Measurements from ENCODE around the gene DDA1.

Gene DDA1

DNA sequence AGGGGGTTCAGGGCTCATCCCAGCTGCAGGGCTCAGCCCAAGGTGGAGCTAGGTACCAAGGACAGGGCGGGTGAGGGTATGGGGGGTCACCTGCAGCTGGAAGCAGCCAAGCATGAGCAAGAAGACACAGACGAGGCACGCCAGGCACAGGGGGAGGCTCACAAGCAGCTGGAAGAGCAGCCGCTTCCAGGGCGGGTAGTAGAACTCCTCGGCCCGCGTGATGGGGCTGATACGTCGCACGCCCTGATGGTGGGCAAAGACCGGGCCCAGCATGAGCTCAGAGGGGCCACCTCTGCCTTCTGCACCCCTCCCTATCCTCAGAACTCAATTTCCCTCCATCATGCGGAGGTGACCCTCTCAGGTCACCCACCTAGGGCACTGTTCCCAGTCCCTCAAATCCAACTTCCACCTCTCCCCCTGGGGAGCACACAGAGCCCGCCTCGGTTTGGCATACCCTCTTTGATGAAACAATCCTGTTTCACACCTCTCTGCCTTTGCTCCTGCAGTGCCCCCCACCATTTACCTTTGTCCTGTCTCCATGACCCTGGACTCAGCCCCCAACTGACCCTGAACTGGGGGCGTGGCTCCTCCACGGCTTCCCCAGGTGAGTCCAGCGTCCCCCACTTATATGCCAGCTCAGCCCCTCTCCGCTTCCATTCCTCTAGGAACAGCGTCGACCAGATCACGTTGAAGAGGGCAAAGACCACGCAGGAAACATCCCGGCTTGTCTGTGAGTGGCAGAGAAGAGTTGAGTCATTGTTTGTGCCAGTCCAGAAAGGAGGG, 21.1 kb downstream of the DDA1 start:
- no peak for DNase-seq

DNA sequence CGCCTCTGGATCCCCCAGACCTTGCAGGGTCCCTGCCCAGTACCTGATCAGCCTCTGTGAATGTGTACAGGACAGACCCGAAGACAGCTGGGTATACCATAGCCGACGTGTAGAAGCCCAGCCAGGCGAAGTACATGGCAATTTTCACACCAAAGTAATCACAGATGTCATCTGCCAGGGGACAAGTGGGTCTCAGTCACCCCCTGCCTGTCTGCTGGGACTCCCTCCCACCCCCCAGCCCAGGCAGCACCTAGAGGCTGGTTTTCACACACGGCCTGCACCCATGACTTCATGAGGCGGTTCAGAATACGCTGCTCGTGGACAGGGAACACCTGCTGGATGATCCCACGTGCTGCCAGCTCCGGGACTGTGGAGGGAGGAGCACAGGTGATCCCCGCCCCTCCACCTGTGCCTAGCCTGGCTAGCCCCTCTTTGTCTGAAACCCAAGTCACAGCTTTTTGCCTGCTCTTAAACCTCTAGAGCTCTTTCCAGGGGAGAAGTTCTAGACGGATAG, 21.7 kb downstream of the DDA1 start:
- DNase-seq = no peak

DNA sequence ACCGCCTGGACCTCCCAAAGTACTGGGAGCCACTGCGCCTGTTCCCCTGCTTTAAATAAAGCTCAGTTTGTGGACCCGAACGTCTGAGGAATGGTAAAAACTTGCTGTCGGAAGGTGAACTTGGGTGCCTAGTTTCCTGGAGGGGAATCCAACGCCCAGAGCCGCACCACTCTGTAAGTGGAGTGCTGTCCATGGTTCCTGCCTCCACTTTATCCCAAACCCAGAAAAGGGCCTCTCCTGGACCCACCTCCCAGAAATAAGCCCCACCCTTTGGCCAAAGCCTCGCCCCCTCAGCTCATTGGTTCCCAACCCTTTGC, 23.0 kb downstream of the DDA1 start:
- no peak for DNase-seq

DNA sequence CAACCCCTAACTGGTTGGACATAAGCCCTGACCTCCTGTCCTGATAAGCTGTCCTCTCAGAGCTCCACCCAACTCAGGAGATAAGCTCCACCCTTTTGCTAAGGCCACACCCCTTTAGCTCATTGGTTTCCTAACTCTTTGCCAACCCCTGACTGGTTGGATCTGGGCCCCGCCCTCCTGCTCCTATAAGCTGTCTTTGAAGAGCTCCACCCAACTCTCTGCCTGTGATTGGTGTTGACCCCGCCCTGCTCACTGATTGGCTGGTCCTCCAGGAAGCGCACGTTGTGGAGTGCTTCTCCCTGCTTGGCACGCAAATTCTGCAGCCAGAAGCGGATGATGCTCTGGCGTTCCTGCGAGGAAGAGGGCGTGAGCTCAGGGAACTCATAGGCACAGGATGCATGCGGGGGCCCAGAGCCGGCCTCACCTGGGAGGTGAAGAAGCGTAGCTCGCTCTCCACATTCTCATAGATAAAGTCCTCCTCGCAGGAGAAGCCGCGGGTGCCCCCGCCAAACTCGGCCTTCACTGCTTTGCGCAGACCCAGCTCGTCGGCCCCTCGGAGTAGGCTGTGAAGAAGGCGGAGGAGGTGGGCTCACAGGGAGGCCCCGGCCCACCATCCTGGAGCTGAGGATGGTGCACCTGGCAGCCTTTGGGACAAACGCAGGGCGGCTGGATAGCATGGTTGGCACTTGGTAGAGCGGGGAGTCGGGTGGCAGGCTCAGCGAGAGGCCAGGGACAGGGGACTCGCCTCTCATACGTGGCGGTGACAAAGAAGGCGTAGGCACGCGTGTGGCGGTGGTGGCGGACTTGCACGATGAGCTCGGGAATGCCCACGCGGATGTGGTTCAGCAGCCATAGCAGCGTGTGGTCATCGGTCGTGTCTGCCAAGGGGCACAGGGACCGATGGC, 23.6 kb downstream of the DDA1 start:
- DNase-seq = no peak

DNA sequence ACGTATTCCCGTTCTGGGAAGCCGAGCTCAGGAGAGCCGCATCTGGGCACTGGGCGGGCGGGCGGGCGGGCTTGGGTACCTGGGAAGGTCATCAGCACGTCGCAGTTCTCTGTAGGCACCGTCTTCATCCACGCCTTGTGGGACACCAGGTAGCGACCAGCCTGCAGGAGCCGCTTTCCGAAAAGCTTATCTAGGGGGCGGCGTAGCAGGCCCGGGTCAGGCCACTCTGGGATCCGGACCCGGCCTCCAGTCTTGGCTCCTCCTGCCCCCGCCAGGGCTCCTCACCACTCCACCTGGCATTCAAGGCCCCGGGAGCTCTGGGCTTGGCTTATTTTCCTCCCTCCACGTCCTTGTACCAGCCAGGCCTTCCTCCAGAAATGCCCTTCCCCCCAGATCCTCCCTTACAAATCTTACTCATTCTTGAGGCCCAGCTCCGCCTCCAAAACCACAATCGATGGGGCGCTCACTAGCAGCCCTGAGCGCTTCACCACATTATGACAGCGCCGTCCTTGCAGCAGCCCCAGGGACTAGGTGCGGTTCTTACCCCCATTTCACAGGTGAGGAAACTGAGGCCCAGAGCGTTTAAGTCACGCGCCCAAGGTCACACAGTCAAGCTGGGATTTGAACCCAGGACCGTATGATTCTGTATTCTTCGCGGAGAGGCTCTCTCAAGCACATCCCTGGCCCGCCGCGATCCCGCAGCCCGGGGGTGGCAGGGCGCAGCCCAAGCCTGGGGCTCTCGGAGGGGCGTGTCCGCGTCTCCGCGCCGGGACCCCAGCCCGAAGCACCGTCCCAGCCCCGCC, 24.4 kb downstream of the DDA1 start:
- no peak for DNase-seq

DNA sequence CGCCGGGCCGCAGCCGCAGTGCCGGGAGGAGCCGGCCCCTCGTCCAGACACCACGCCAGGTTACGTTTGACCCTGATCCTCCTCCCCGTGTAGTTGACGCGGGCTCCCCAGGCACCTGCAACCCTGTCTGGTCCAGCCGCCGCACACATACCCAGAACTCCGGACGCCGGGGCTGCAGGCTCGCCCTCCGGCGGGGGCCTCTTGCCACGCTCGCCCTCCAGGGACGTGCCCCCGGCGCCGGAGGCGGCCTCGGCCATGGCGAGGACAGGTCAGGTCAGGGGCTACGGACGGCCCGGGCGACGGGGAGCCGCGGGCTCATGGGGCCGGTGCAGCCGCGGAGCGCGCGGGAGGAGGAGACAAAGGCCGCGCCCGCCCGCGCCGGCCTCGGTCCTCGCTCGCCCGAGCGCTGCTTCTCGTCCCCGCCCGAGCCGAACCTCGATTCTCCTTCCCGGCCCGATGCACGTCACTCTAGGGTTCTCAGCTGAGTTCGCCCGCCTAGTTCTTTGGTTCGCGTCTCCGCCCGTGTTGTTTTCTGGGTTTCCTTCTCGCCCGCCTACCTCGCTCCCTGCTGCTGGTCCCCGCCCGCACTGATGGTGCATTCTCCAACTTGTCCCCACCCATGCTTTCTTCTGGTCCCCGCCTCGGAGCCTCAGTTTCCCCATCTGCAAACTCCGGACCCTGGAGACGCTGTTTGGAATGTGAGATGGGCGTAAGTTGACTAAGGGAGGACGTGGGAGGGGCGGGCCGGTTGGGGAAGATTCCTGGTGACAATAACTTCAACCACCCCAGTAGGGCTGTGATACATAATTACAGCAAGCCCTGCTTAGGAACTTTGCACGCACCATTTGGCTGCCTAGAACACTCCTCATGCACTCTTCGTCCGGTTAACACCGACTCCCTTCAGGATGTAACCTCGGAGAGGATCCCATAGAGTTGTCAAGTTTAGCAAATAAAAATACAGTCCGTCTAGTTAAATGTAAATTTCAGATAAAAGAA, 25.3 kb downstream of the DDA1 start, which contains the start of gene ANO8:
Gene ANO8, minus strand, starts transcription at position 442 of the 996 bp plus-strand sequence. Its CDS starts 185 bp downstream, at position 257.
- DNase-seq = peak; percentile 95

DNA sequence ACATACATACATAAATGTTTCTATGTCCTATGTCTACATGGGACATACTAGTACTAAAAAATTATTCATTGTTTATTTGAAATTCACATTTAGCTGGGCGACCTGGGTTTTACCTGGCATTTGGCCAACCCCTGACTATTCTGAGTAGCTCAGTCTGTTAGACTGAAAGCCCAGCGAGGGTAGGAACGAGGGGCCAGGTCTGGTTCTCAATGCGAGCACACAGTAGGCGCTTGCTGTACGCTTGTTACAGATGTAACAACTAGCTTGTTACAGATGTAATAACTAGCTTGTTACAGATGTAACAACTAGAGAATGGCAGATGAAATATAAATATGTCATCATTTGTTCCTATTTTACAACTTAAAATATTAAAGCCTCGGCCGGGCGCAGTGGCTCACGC, 26.2 kb downstream of the DDA1 start:
- DNase-seq = no peak

DNA sequence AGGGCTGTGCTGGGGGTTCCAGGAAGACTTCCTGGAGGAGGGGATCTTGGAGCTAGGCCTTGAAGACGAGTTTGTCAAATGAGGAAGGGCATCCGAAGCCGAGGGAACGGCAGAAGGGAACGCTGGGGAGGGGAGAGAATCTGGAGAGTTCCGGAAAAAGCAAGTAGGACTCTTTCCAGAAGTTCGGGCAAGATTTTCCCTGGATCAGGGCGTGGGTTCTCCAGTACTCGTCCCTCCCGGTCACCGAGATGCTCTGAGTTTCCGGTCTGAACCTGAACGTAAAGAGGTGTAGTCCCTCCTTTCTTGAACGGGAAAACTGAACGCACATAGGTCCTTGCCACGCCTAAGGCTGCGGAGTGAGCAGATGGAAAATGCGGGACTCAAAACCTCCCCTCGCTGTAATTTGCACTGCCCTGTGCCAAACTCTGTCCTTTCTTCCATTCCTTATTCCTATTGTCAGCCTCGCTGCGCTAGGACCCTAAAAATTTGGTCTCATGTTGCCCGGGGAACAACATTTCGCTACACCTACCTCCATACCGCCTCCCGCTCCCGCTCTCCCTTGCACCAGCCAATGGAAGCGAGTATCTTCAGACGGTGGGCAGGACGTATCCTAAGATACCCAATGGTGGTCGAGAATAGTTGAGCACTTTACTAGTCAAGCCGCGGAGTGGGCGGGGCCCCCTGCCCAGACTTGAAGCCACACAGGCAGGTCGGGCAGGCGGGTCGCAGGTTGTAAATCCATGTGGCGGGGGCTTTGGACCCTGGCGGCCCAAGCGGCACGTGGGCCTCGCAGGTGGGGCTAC, 27.7 kb downstream of the DDA1 start, which contains the start of gene GTPBP3:
Gene GTPBP3, plus strand, starts transcription at position 682 of the 803 bp plus-strand sequence. Its CDS starts 59 bp downstream, at position 741.
- DNase-seq = peak; percentile 97

DNA sequence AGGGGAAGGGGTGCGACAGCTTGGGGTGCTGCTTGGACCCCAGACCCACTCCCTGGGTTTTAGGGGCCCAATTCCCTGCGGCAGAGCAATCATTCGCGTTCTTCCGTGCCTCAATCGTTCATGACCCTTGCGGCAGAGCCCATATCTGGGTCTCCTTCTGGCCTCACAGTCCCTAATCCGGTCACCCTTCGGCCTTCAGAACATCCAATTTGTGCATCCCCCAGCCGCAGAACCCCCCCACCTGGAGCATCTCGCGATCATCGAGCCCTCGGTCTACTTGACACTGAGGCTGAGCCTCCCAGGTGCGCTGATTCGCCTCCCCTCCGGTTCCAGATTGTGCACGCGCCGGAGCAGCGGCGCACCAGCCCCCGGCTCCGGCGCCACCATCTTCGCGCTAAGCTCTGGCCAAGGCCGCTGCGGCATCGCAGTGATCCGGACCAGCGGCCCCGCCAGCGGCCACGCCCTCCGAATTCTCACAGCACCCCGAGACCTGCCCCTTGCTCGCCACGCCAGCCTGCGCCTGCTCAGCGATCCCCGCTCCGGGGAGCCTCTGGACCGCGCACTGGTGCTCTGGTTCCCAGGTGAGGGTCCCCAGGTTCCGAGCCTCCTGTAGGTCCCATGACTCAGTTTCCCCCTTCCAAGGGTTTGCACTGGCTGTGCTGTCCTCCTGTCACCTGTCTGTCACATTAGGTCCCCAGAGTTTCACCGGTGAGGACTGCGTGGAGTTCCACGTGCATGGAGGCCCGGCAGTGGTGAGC, 28.5 kb downstream of the DDA1 start:
- no peak for DNase-seq

DNA sequence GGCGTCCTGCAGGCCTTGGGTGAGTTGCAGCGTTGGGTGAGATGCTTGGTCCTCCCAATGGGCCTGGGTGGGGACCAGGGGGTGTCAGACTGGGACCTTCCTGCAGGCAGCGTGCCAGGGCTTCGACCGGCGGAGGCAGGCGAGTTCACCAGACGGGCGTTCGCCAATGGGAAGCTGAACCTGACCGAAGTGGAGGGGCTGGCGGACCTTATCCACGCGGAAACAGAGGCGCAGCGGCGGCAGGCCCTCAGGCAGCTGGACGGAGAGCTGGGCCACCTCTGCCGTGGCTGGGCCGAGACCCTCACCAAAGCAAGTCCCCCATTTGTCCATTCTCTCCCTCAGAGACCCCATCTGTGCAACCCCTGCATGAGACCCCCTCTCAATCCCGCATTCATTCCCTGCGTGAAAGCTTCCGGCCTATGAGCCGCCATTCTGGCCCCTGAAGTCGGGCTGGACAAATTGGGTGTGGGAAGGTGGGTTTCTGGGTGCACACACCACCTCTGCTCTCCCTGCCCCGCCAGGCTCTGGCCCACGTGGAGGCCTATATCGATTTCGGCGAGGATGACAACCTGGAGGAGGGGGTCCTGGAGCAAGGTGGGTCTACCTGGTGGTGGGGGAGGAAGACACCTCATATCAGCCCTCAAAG, 29.2 kb downstream of the DDA1 start:
- DNase-seq = no peak

DNA sequence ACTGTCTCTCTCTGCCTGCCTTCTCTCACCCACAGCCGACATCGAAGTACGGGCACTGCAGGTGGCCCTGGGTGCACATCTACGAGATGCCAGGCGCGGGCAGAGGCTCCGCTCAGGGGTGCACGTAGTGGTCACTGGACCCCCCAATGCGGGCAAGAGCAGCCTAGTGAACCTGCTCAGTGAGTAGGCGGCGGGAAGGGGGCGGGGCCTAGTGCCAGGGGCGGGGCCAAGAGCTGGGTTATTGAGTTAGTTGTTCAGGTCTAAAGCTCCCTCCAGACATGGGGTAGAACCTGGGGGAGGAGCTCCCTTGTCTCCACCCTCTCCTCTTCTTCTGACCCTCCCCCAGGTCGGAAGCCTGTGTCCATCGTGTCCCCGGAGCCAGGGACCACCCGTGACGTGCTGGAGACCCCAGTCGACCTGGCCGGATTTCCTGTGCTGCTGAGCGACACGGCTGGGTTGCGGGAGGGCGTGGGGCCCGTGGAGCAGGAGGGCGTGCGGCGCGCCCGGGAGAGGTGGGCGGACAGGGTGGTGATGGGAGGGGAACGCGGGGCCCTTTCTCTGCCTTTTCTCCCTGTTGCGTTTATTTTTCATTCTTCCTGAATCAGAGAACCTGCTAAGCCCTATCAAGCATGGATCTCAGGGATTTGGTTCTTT, 29.9 kb downstream of the DDA1 start:
- DNase-seq = no peak

DNA sequence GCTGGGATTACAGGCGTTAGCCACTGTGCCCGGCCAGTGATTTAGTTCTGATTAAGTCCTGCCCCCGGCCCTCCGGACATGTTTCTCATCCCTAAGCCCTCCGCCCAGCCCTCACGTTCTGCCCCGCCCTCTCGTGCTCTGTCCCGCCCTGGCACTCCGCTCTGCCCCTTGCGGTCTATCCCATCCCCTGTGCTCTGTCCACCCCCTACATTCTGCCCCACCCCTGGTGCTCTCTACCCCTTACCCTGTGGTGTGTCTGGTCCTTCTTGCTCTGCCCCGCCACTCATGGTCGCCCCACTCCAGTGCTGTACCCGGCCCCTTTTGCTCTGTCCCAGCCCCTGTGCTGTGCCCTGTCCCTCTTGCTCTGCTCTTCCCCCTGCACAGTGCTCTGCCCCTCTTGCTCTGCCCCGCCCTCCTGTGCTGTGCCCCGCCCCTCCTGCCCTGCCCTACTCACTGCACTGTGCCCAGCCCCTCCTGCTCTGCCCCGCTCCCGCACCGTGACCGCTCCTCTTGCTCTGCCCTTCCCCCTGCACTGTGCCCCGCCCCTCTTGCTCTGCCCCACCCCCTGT, 31.0 kb downstream of the DDA1 start:
- DNase-seq = no peak

DNA sequence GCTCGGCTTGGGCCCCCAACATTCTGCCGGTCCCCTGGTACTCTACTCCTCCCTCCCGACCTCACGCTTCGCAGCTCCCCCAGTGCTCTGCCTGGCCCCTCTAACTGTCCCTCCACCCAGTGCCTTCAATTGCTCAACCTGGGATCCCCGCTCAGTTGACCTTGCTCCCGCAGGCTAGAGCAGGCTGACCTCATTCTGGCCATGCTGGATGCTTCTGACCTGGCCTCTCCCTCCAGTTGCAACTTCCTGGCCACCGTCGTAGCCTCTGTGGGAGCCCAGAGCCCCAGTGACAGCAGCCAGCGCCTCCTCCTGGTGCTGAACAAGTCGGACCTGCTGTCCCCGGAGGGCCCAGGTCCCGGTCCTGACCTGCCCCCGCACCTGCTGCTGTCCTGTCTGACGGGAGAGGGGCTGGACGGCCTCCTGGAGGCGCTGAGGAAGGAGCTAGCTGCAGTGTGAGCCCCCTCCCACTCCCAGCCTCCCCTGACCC, 31.6 kb downstream of the DDA1 start:
- DNase-seq = no peak

DNA sequence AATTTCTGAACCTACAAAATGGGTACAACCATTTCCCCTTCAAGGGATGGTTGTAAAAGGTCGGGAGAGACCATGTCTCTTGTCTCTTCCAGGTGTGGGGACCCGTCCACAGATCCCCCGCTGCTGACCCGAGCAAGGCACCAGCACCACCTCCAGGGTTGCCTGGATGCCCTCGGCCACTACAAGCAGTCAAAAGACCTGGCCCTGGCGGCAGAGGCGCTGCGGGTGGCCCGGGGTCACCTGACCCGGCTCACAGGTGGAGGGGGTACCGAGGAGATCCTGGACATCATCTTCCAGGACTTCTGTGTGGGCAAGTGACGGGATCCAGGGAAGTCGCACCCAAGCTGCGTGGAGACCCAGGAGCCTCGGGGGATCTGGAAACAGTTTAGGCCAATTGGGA, 32.0 kb downstream of the DDA1 start:
- DNase-seq = no peak

DNA sequence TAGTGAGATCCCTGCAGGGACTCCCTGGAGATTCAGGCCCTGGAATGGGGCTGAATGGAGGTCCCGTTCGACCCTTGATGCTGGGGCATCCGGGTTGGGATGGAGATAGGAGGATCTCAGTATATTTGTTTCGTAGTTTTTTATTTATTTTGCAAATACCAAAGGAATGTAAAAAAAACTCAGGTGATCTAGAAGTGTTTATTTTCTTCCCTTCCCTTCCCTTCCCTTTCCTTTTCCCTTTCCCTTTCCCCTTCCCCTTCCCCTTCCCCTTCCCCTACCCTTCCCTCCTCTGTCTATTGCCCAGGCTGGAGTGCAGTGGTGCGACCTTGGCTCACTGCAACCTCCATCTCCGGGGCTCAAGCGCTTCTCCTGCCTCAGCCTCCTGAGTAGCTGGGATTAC, 32.5 kb downstream of the DDA1 start:
- DNase-seq = no peak

DNA sequence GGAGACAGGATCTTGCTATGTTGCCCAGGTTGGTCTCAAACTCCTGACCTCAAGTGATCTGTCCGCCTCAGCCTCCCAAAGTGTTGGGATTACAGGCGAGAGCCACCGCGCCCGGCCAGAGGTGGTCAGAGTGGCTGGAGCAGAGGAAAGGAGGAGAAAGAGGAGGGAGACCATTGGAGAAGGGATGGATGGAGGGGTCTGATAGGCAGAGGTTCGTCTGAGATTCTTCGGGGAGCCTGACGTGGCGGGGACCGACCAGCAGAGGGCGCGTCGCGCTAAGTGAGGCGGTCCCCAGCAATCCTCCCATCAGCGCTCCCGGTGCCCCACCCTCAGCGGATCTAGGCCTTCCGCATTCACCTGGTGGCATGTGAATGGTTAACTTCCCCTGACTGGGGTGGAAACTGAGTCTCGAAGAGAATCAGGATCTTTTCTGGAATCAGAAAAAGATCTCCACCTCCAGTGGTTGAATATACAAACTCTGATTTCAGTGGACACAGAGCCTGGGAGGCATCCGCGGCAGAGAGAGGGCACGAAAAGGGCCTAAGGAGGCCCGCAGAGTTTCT, 36.8 kb downstream of the DDA1 start:
- DNase-seq = no peak

DNA sequence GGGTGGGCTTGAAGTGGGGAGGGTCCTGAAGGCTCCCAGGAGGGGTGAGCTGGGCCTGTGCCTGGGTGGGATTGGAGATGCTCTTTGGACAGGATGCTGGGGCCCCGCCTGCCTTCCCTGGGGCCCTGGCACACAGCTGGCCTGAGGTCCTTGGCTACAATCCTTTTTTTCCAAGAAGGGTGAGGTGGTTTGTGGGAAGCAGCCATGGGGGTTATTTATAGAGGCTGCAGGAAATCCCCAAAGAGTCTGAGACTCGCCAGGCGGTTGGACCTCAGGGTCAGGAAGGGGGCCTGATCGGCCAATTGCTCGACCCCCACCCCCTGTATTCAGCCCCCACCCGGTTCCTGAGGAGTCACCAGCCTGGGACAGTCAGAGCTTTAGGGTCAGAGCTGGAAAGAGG, 38.0 kb downstream of the DDA1 start:
- no peak for DNase-seq

DNA sequence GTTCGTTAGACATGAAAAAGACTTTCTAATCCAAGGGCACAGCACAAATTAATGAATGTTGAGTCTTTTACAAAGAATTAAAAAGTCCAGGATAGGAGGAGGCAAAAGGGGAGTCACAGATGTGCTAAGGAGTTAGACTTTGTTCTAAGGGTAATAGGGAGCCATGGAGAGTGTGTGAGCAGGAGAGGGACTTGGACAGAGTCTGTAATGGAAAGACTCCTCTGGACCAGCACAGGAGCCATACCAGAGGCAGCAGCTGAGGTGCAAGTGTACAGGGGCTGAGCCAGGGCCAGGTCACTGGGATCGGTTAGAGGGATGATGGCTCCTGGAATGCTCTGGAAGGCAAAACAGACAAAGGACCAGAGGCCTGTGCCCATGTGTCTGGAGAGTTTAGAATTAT, 38.5 kb downstream of the DDA1 start:
- DNase-seq = no peak

Measured in DMS 273 treated with DMSO at 0.1 percent for 48 hours (cell line).